Activated naive CD4-positive, alpha-beta T cell treated with Interleukin-2 at 50 U/mL for 16 hours (primary cell): Measurements from ENCODE around the gene CCDC38.

ENCODE experiments used
- DNase-seq: peaks from one replicate; pipeline ENCODE4 v3.0.0-alpha.2; 2020

The CCDC38 gene

GRCh38 chr12:95830335-95831089 lies 111.9 kb downstream of the CCDC38 start:
- DNase-seq, result no peak

GRCh38 chr12:95829395-95829794 lies 113.0 kb downstream of the CCDC38 start:
- DNase-seq, result no peak

- no peak for DNase-seq
These were observed 122.2 kb downstream of the CCDC38 start for GRCh38 chr12:95820096-95820703.
